PFSK-1 (cell line): ENCODE measurements around the gene MAST2.

Experiments
- POLR2AphosphoS5 ChIP-seq: IDR thresholded peaks from 2 replicates; pipeline ENCODE4 v1.6.1; 2012; ENCODE audit warnings: low read depth, mild to moderate bottlenecking, control low read depth, low read length, moderate library complexity
- SIN3A ChIP-seq: IDR thresholded peaks from 2 replicates; pipeline ENCODE4 v1.6.1; 2012; ENCODE audit warnings: mild to moderate bottlenecking, low read length, moderate library complexity, borderline replicate concordance; ENCODE audit not compliant: insufficient read depth
- TAF1 ChIP-seq: IDR thresholded peaks from 2 replicates; pipeline ENCODE4 v1.6.1; 2012; ENCODE audit warnings: low read length, control low read depth, borderline replicate concordance; ENCODE audit not compliant: insufficient read depth

DNA sequence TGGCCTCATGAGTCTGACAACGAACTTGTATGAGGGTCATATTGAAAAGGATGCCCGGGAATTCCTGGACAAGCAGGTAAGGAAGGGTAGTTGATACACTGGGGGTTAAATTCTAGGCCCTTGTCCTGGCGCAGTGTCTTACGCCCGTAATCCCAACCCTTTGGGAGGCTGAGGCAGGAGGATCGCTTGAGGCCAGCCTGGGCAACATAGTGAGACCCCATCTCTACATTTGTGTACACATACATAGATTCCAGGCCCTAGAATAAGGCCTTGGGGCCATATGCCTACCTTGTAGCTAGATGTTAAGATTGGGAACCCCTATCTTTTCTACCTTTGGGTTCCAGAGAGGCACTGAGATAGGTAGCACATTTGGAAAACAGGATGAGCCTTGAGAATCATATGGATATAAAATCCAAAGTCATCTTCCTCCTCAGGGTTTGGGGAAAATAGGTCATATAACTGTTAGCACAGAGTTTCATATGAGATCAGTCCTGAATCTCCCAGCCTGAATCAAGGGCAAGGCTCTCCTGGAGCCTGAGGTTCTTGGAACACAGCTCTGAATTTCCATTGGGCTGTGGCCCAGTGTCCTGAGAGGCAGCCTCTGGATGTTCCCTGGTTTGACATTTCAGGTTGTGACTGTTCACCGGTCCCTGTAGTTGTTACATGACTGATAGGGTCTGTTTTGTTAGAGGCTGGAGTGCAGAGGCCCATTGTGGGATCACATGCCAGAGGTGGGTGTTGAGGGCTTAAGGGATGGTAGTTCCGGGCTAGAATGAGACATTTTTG lies 224.6 kb downstream of the MAST2 start:
- TF ChIP-seq POLR2AphosphoS5 (no peak), TAF1 (no peak), SIN3A (no peak)
